ENCODE results near the gene TLE6. TPM values are rescaled to one million over a fixed set of nuclear protein-coding genes. Genes with fewer than 3 reads are reported as not detected.

The TLE6 gene
- total and polyA plus RNA-seq, 8 donors = 0.97 to 8.5 (median 1.3) TPM

DNA sequence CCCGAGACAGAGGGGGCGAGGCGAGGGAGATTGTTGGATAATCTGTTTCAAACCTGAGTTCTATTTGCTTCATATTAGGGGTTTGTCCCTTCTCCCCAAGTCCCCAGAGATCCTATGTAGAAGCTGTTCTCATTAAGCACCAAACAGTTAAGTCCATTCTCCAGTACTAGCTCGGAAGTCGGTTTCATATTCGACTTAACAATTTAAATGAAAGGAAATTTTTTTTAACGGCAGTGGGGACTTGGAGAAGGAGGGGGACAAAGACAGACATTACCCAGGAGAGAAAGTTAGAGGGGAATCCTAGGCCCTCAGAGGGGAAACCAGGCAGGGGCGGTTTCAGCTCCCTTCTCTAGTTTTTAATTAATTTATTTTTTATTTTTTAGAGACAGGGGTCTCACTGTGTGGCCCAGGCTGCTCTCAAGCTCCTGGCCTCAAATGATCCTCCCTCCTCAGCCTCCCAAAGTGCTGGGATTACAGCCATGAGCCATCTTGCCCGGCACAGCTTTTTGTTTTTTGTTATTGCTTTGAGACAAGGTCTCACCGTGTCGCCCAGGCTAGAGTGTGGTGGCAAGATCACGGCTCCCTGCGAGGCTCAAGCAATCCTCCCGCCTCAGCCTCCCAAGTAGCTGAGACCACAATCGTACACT is 65.4 kb downstream of the TLE6 start:
- H3K4me3 ChIP-seq = no peak overlapping the region
- no peaks in the 10 kb centered on the region for H3K36me3 ChIP-seq
- ATAC-seq (no peak), DNase-seq (no peak), FAIRE-seq (no peak)
- no peaks in the 10 kb centered on the region for H3K9me3 ChIP-seq
- H3K4me1 ChIP-seq = peaks cover 0 to 3% (median 0%) of the 10 kb centered on the region in 3 donors
- TF ChIP-seq, protein P1, sequence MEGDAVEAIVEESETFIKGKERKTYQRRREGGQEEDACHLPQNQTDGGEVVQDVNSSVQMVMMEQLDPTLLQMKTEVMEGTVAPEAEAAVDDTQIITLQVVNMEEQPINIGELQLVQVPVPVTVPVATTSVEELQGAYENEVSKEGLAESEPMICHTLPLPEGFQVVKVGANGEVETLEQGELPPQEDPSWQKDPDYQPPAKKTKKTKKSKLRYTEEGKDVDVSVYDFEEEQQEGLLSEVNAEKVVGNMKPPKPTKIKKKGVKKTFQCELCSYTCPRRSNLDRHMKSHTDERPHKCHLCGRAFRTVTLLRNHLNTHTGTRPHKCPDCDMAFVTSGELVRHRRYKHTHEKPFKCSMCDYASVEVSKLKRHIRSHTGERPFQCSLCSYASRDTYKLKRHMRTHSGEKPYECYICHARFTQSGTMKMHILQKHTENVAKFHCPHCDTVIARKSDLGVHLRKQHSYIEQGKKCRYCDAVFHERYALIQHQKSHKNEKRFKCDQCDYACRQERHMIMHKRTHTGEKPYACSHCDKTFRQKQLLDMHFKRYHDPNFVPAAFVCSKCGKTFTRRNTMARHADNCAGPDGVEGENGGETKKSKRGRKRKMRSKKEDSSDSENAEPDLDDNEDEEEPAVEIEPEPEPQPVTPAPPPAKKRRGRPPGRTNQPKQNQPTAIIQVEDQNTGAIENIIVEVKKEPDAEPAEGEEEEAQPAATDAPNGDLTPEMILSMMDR (IDR thresholded peaks at IDR 0.05) = no peak
- 57 to 59% methylated on average over 15 of the region's 15 CpGs for WGBS, 2 donors
- no peak overlapping the region for H3K27ac ChIP-seq
- intact Hi-C loops (cut with DNase I) = no loop called here
- no peaks in the 10 kb centered on the region for H3K27me3 ChIP-seq

Other genes starting within 250 kb of the TLE6 start
- gene SLC39A3, start 237.5 kb upstream of the TLE6 start, total RNA-seq = 10 to 100 TPM in 5 of 6 donors, 1 to 10 TPM in 1; 8.7 to 15.2 (median 11.9) TPM
- 10 to 100 TPM; 15.9 to 25.6 TPM for gene SLC39A3, start 237.5 kb upstream of the TLE6 start, polyA plus RNA-seq
- gene SGTA, start 194.3 kb upstream of the TLE6 start, total RNA-seq = 10 to 100 TPM; 19.4 to 31.5 (median 23.5) TPM
- 10 to 100 TPM; 42.7 to 49.6 TPM for gene SGTA, start 194.3 kb upstream of the TLE6 start, polyA plus RNA-seq
- 10 to 100 TPM; 11.6 to 21.3 (median 18.6) TPM for gene THOP1, start 192.1 kb upstream of the TLE6 start, total RNA-seq
- 100 to 1,000 TPM in 1 of 2 donors, 10 to 100 TPM in 1; 79.6 to 124 TPM for gene THOP1, start 192.1 kb upstream of the TLE6 start, polyA plus RNA-seq
- gene ZNF554, start 157.7 kb upstream of the TLE6 start, total RNA-seq = 1 to 10 TPM; 2.6 to 4.2 (median 3.4) TPM
- 1 to 10 TPM; 5.2 TPM for gene ZNF554, start 157.7 kb upstream of the TLE6 start, polyA plus RNA-seq
- 1 to 10 TPM; 3.0 to 6.0 (median 3.8) TPM for gene ZNF555, start 136.1 kb upstream of the TLE6 start, total RNA-seq
- 1 to 10 TPM in 1 of 2 donors, under 1 TPM in 1; 0.68 to 2.1 TPM for gene ZNF555, start 136.1 kb upstream of the TLE6 start, polyA plus RNA-seq
- gene ZNF556, start 110.2 kb upstream of the TLE6 start, total RNA-seq = under 1 TPM in 2 of 6 donors, not detected in 4; 0.19 to 0.91 TPM
- not detected for gene ZNF556, start 110.2 kb upstream of the TLE6 start, polyA plus RNA-seq
- 1 to 10 TPM; 1.6 to 3.0 (median 2.0) TPM for gene ZNF57, start 76.6 kb upstream of the TLE6 start, total RNA-seq
- 1 to 10 TPM; 2.1 to 2.4 TPM for gene ZNF57, start 76.6 kb upstream of the TLE6 start, polyA plus RNA-seq
- gene ZNF77, start 32.6 kb upstream of the TLE6 start, total RNA-seq = 1 to 10 TPM; 1.3 to 2.6 (median 1.7) TPM
- 1 to 10 TPM; 2.7 to 3.4 TPM for gene ZNF77, start 32.6 kb upstream of the TLE6 start, polyA plus RNA-seq
- 10 to 100 TPM; 16.4 to 38.0 (median 21.8) TPM for gene TLE2, start 51.7 kb downstream of the TLE6 start, total RNA-seq
- gene TLE2, start 51.7 kb downstream of the TLE6 start, polyA plus RNA-seq = 10 to 100 TPM; 72.6 to 81.9 TPM
- 100 to 1,000 TPM; 165 to 250 (median 204) TPM for gene TLE5, start 84.9 kb downstream of the TLE6 start, total RNA-seq
- gene TLE5, start 84.9 kb downstream of the TLE6 start, polyA plus RNA-seq = 100 to 1,000 TPM; 539 to 573 TPM
- 10 to 100 TPM; 17.4 to 28.0 (median 23.6) TPM for gene GNA11, start 116.8 kb downstream of the TLE6 start, total RNA-seq
- 10 to 100 TPM; 25.6 to 28.4 TPM for gene GNA11, start 116.8 kb downstream of the TLE6 start, polyA plus RNA-seq
- 1 to 10 TPM in 3 of 6 donors, under 1 TPM in 3; 0.19 to 3.0 (median 0.83) TPM for gene GNA15, start 158.5 kb downstream of the TLE6 start, total RNA-seq
- 1 to 10 TPM; 1.3 to 2.4 TPM for gene GNA15, start 158.5 kb downstream of the TLE6 start, polyA plus RNA-seq
- 1 to 10 TPM in 1 of 6 donors, under 1 TPM in 3, not detected in 2; 0.67 to 1.1 (median 0.90) TPM for gene S1PR4, start 201.2 kb downstream of the TLE6 start, total RNA-seq
- gene S1PR4, start 201.2 kb downstream of the TLE6 start, polyA plus RNA-seq = 1 to 10 TPM in 1 of 2 donors, under 1 TPM in 1; 0.23 to 1.1 TPM
- 10 to 100 TPM; 34.0 to 68.1 (median 42.3) TPM for gene NCLN, start 208.4 kb downstream of the TLE6 start, total RNA-seq
- 10 to 100 TPM; 63.1 to 66.8 TPM for gene NCLN, start 208.4 kb downstream of the TLE6 start, polyA plus RNA-seq
- 1 to 10 TPM in 2 of 6 donors, under 1 TPM in 4; 0.47 to 1.6 (median 0.65) TPM for gene CELF5, start 247.1 kb downstream of the TLE6 start, total RNA-seq
- gene CELF5, start 247.1 kb downstream of the TLE6 start, polyA plus RNA-seq = 1 to 10 TPM in 1 of 2 donors, under 1 TPM in 1; 0.30 to 1.2 TPM